ENCODE measurements around the gene ZFYVE16.
"Not testable (repeated sequence)": the region's sequence is repeated elsewhere in the genome, so short reads cannot be mapped to it uniquely, and the experiment has no call there.

Gene ZFYVE16

DNA sequence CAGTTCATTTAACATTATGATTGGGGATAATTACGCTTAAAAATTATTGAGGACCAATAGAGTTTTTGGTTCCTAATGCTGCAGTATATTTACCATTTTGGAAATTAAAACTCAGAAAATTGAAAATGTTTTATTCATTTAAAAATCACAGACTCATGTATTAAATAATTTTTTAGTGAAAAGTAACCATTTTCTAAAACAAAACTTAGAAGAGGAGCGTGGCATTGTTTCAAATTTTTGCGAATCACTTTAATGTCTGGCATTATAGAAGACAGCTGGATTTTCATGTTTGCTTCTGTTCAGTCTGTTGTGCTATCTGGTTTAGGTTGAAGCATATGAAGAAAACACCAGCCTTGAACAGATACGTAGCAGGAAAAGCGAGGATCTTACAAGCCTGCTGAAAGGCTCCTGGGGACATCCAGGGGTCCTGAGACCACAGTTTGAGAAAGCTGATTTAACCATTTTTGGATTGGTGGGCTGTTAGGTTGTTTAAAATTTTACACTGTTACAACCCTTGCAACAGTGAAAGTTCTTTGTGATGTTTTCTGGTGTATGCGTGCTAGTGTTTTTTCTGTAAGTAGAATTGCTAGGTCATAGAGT, 1.6 kb downstream of the ZFYVE16 start:
- peak in 2 of 58 donors; percentile 9 for DNase-seq

DNA sequence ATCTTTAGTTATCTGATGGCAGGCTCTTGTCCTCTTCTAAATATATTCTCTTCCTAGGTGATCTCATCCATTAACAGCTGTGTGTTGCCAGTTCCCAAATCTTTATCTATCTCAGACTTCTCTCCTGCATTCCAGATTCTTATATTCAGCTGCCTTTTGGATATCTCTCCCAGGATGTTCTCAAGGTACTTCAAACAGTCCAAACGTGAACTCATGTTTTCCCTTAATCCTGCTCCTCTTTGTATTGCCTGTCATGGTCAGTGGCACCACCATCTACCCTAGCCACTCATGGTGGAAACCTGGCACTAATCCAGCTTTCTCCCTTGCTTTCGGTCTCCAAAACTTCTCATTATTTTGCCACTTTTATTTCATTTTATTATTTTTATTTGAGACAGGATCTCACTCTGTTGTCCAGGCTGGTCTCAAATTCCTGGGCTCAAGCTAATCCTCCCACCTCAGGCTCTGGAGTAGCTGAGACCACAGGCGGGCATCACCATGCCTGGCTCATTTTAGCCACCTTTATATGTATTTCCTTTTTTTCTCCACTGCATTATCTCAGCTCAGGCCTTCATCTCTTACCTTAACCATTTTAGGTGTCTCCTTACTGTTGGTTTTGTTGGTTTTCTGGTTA, 3.8 kb downstream of the ZFYVE16 start:
- no peak for DNase-seq

- no peak for DNase-seq
Measured at GRCh38 chr5:80414113-80414512, 6.2 kb downstream of the ZFYVE16 start.

DNA sequence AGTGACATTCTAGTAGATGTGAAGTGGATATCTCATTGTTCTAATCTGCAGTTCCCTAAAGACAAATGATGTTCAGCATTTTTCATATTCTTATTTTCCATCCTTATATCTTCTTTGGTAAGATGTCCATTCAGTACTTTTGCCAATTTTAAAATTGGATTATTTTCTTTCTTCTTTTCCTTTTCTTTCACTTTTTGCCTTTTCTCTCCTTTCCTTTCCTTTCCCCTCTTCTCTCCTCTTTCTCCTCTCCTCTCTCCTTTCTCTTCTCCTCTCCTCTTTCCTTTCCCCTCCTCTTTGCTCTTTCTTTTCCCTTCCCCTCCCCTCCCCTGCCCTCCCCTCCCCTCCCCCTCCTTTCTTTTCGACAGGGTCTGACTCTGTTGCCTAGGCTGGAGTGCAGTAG, 10.1 kb downstream of the ZFYVE16 start:
- DNase-seq, result no peak

DNA sequence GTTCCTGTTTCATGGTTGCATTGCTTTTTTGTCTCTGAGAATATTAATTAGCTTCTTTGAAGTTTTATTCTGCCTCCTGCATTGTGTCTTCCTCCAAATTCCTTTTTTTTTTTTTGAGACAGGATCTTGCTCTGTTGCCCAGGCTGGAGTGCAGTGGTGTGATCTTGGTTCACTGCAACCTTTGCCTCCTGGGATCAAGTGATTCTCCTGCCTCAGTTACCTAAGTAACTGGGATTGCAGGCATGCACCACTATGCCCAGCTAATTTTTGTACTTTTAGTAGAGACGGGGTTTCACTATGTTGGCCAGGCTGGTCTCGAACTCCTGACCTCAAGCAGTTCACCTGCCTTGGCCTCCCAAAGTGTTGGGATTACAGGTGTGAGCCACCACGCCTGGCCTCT, 16.5 kb downstream of the ZFYVE16 start:
- DNase-seq, result not testable (repeated sequence)

DNA sequence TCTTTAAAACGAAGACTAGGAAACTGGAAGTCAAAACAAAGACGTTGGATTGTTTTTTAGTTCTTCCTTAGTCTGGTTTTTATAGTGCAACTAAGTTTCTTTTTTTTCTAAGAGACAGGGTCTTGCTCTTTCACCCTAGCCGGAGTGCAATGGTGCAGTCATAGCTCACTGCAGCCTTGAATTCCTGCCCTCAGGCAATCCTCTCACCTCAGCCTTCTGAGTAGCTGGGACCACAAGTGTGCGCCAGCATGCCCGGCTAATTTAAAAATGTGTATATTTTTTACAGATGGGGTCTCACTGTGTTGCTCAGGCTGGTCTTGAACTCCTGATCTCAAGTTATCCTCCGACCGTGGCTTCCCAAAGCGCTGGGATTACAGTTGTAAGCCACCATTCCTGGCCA, 27.6 kb downstream of the ZFYVE16 start:
- no peak for DNase-seq

DNA sequence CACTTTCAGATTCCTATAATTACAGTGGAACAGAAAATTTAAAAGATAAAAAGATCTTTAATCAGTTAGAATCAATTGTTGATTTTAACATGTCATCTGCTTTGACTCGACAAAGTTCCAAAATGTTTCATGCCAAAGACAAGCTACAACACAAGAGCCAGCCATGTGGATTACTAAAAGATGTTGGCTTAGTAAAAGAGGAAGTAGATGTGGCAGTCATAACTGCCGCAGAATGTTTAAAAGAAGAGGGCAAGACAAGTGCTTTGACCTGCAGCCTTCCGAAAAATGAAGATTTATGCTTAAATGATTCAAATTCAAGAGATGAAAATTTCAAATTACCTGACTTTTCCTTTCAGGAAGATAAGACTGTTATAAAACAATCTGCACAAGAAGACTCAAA, 29.5 kb downstream of the ZFYVE16 start:
- DNase-seq, result no peak

DNA sequence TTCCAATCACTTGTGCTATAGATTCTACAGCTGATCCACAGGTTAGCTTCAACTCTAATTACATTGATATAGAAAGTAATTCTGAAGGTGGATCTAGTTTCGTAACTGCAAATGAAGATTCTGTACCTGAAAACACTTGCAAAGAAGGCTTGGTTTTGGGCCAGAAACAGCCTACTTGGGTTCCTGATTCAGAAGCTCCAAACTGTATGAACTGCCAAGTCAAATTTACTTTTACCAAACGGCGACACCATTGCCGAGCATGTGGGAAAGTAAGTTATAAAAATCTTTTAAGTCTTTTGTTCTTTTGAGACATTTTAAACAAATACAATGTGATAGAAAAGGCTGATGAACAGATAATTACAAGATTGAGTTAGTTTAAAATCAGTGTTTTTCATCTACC, 30.9 kb downstream of the ZFYVE16 start:
- no peak for DNase-seq

DNA sequence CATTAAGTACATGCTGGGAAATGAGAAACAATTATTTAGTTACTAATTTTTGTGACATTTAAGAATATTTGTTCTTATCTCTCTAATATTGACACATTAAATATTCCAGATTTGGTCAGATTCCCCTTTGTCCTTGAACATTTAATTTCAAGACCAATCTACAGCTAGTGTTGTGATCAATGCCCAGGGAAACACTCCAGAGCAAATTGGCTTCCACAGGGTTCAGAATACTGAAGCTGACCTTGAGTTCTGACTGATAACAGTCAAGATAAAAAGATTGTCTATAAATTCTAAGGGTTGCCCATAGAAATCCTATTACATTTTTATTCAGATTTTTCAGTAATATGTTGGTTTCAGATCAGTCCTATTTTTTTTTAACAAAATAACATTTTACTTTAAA, 31.3 kb downstream of the ZFYVE16 start:
- DNase-seq, result no peak

DNA sequence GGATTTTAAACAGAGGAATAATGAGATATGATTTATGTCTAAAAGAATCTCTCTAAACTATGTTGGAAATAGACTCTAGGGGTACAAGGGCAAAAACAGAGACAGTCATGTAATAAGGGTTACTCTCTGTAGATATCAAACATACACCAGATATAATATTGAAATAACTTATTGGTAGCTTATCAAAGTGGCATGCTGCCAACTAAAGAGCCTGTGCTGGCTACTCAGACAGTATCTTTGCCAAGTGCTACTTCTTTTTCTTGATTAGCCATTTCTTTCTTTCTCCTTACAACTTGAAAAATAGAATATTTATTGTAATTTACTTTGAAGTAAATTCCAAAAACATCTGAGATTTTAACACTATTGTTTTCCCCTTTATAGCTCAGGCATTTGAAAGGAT, 34.9 kb downstream of the ZFYVE16 start:
- DNase-seq, result peak in 1 of 58 donors; percentile 1

- no peak for DNase-seq
Measured at GRCh38 chr5:80453366-80453765, 45.5 kb downstream of the ZFYVE16 start.

DNA sequence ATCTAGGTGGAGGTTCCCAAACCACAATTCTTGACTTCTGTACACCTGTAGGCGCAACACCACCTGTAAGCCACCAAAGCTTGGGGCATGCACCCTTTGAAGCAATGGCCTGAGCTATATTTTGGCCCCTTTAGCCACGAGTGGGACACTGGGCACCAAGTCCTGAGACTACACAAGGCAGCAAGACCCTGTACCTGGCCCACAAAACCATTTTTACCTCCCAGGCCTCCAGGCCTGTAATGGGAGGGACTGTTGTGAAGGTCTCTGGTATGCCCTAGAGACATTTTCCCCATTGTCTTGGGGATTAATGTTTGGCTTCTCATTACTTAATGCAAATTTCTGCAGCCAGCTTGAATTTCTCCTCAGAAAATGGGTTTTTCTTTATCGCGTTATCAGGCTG, 55.4 kb downstream of the ZFYVE16 start:
- no peak for DNase-seq

DNA sequence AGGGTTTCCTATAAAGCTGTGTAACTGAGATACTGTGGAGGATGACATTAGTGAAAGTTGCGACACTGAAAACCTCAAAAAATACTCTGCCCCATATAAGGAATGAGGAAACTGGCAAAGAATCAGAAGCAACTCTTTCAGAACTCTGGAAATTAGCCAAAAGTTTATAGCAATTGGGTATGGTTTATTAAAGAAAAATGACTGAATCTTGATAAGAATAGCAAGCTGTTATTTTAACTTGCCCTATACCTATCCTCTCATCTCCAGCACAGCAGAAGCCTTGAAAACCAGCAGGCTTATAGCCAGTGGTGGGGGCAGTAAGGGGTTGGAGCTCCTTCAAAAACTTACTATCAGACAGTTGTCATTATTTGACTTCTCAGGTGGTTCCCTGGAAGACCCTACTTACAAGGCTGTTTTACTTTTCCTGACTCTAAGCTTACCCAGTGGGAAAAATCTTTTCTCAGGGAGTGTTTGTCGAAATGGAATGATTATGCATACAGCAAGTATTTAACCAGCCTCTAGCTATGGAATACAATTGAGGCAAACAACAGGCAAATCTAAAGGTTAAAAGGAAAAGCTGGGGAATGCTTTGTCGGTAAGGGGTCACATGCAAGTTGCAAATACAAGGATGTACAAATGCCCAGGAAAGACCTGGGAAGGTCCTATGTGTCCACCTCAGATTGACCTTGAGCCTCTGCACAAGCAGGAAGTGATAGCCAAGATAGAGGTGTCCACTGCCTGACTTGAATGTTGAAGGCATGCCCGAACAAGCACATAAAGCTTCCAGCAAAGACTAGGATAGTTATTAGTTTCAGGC, 59.0 kb downstream of the ZFYVE16 start:
- DNase-seq, result no peak

DNA sequence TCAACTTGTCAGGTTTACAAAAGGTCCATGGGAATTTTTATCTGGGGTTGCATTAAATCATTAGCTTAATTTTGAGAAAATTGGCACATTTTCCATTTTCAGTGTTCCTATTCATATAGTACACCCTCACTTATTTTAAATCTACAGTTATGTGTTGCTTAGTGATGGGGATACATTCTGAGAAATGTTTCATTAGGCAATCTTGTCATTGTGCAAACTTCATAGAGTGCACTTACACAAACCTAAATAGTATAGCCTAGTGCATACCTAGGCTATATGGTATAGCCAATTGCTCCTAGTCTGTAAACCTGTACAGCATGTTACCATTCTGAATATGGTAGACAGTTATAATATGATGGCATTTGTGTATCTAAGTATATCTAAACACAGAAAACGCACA, 60.3 kb downstream of the ZFYVE16 start:
- DNase-seq, result no peak

- DNase-seq, result not testable (repeated sequence)
Measured at GRCh38 chr5:80470631-80471030, 62.8 kb downstream of the ZFYVE16 start.

GRCh38 chr5:80474929-80475328, 67.1 kb downstream of the ZFYVE16 start:
- no peak for DNase-seq

- no peak for DNase-seq
Measured at GRCh38 chr5:80479713-80480112, 71.8 kb downstream of the ZFYVE16 start.

DNA sequence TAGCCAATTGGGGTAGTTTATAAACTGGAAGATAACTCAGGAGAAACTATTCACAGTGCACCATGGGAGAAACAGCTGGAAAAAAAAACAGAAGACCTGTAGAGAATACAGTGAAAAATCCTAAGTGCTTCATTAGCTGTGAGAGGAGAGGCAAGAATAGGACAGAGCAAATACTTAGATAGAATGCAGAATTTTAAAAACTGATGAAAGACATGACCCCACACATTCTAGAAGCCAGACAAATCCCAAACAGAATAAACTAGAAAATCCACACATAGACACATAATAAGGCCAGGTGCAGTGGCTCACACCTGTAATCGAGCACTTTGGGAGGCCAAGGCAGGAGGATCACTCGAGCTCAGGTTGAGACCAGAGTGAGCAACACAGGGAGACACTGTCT, 72.5 kb downstream of the ZFYVE16 start:
- DNase-seq, result no peak

DNA sequence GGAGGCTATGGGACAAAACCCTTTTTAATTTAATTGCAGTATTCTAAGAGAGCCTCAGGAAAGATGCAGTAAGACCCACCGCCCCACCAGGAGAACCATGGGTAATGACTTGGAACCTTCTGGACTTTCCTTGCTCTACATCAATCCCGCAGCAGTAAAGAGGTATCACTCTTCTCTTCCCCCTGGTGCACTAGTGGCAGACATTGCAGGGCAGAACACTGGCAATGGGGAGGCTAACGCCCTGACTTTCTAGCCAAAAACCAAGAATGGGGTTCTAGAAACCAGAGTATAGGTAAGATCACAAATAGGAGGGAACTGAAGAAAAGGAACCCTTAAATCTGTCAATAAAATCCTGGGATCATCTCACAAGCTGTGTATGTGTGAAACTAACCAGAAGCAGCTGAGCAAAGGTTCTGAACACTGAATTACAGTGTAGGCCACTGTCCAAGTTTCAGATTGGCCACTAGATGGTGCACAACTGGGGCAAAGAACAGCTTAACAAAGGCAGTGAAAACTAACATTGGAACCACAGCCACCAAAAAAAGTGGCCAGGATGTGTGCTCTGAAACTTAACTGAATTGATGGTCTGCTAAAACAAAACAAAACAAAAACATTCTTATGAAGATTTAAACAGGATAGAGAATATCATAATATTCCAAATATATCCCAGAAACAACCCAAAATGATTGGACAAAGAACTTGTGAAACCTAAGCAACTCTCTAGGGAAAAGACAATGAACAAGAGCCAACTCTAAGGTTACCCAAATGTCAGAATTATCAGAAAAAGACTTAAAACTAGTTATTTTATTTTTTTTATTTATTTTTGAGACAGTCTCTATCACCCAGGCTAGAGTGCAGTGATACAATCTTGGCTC, 73.4 kb downstream of the ZFYVE16 start:
- DNase-seq, result peak in 8 of 58 donors; percentile 0 to 6 (median 2)

DNA sequence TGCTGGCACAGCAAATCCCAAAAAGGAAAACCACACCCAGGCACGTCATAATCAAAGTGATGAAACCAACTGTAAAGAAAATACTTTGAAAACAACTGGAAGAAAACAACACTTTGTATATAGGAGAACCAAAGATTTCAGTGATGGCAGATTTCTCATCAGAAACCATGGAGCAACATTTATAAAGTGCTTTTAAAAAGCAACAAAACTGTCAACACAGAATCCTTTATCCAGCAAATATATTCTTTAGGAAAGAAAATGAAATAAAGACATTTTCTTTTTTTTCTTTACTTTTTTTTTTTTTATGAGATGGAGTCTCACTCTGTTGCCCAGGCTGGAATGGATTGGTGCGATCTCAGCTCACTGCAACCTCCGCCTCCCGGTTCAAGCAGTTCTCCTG, 74.7 kb downstream of the ZFYVE16 start:
- no peak for DNase-seq

DNA sequence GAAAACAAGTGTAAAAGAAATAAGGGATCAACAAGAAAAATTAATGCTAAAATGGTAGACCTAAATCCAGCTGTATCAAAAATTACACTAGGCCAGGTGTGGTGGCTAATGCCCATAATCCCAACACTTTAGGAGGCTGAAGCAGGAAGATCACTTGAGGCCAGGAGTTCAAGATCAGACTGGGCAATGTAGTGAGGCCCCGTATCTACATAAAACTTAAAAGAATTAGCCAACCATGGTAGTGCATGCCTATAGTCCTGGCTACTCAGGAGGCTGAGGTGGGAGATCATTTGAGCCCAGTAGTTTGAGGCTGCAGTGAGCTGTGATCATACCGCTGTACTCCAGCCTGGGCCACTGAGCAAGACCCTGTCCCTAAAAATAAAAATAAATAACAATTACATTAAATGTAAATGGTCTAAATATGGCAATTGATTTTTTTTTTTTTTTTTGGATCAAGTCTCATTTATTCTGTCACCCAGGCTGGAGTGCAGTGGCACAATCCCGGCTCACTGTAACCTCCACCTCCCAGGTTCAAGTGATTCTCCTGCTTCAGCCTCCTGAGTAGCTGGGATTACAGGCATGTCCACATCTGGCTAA, 75.9 kb downstream of the ZFYVE16 start:
- no peak for DNase-seq
